CD14-positive monocyte (primary cell): ENCODE measurements around the gene AMPH. TPM values are rescaled to one million over a fixed set of nuclear protein-coding genes. Genes with fewer than 3 reads are reported as not detected.
"Not testable (repeated sequence)": the region's sequence is repeated elsewhere in the genome, so short reads cannot be mapped to it uniquely, and the experiment has no call there.

ENCODE experiments used
- DNase-seq, 3 donors: peaks; one replicate each; pipeline ENCODE4 v3.0.0-alpha.2; 2011 to 2022
- H2AFZ ChIP-seq: 2 replicates; pipeline ENCODE4 v1.6.0; 2012; ENCODE audit warnings: mild to moderate bottlenecking, low read depth, low read length, inconsistent platforms; ENCODE audit not compliant: insufficient read depth, poor library complexity, severe bottlenecking
- H3K27ac ChIP-seq, 2 donors: 1 replicate in 1 of 2; 2 replicates in 1 of 2; pipeline ENCODE4 v1.5.1; 2012 to 2013; ENCODE audit warnings: low read length in 2 of 2, control low read depth in 1 of 2, inconsistent platforms in 1 of 2, low read depth in 1 of 2, mild to moderate bottlenecking in 1 of 2
- H3K27me3 ChIP-seq, 2 donors: one replicate each; pipeline versions ENCODE4 v1.6.0 to v1.6.1; 2011 to 2013; ENCODE audit warnings: low read length in 2 of 2; ENCODE audit not compliant: control insufficient read depth in 2 of 2, insufficient read depth in 2 of 2
- H3K36me3 ChIP-seq, 2 donors: replicated peaks in 1 of 2; 1 replicate in 1 of 2; 2 replicates in 1 of 2; pipeline versions ENCODE4 v1.5.1 to v1.6.1; 2012 to 2013; ENCODE audit warnings: low read length in 2 of 2, control low read depth in 1 of 2, inconsistent platforms in 1 of 2, mild to moderate bottlenecking in 1 of 2; ENCODE audit not compliant: insufficient read depth in 2 of 2, control insufficient read depth in 1 of 2
- H3K4me1 ChIP-seq, 2 donors: 1 replicate in 1 of 2; 2 replicates in 1 of 2; pipeline versions ENCODE4 v1.5.1 to v1.6.1; 2012 to 2013; ENCODE audit warnings: low read length in 2 of 2, control low read depth in 1 of 2, inconsistent platforms in 1 of 2, mild to moderate bottlenecking in 1 of 2, moderate library complexity in 1 of 2; ENCODE audit not compliant: insufficient read depth in 2 of 2, control insufficient read depth in 1 of 2
- H3K4me2 ChIP-seq: replicated peaks from 2 replicates; pipeline ENCODE3; 2012; ENCODE audit warnings: low read length, moderate library complexity, mild to moderate bottlenecking; ENCODE audit not compliant: poor library complexity, severe bottlenecking; ENCODE audit errors: extremely low read depth
- H3K4me3 ChIP-seq, 3 experiments: fragments of 200-600 bp in 1 of 3; sonication (generic) in 1 of 3; replicated peaks in 1 of 3; 1 replicate in 2 of 3; 2 replicates in 1 of 3; pipeline ENCODE4 v1.5.1; 2011 to 2013; ENCODE audit warnings: low read length in 3 of 3, mild to moderate bottlenecking in 3 of 3, control low read depth in 2 of 3, low read depth in 2 of 3, inconsistent platforms in 1 of 3, moderate library complexity in 1 of 3
- H3K79me2 ChIP-seq: 2 replicates; pipeline ENCODE4 v1.6.0; 2012; ENCODE audit warnings: mild to moderate bottlenecking, control low read depth, inconsistent platforms, low read length, moderate library complexity; ENCODE audit not compliant: insufficient read depth
- H3K9ac ChIP-seq: 2 replicates; pipeline ENCODE4 v1.6.0; 2017; ENCODE audit warnings: low read length, mild to moderate bottlenecking; ENCODE audit not compliant: insufficient read depth, poor library complexity, severe bottlenecking
- H3K9me3 ChIP-seq, 2 donors: replicated peaks in 1 of 2; 1 replicate in 1 of 2; 2 replicates in 1 of 2; pipeline versions ENCODE4 v1.5.1 to v1.6.1; 2012 to 2013; ENCODE audit warnings: low read length in 2 of 2, control low read depth in 1 of 2; ENCODE audit not compliant: control insufficient read depth in 1 of 2, insufficient read depth in 1 of 2
- H4K20me1 ChIP-seq: 2 replicates; pipeline ENCODE4 v1.6.0; 2012; ENCODE audit warnings: mild to moderate bottlenecking, low read length, control low read depth, moderate library complexity; ENCODE audit not compliant: insufficient read depth
- H3K27ac Mint-ChIP-seq, 7 donors: one replicate each; pipeline ENCODE4 v1.8.0; 2020; ENCODE audit warnings: mild to moderate bottlenecking in 7 of 7, mixed read lengths in 7 of 7, moderate library complexity in 6 of 7, inconsistent platforms in 2 of 7
- H3K27me3 Mint-ChIP-seq, 3 donors: one replicate each; pipeline ENCODE4 v1.8.0; 2021 to 2022; ENCODE audit warnings: low read depth in 3 of 3, mild to moderate bottlenecking in 3 of 3, mixed read lengths in 3 of 3, moderate library complexity in 3 of 3, inconsistent platforms in 1 of 3
- H3K36me3 Mint-ChIP-seq, 2 donors: one replicate each; pipeline ENCODE4 v1.8.0; 2020; ENCODE audit warnings: mixed read lengths in 2 of 2, inconsistent platforms in 1 of 2, mild to moderate bottlenecking in 1 of 2
- H3K4me1 Mint-ChIP-seq: one replicate; pipeline ENCODE4 v1.8.0; 2020; ENCODE audit warnings: mild to moderate bottlenecking, mixed read lengths
- H3K4me3 Mint-ChIP-seq, 2 donors: one replicate each; pipeline ENCODE4 v1.8.0; 2020; ENCODE audit warnings: mild to moderate bottlenecking in 2 of 2, mixed read lengths in 2 of 2, moderate library complexity in 1 of 2
- H3K9me3 Mint-ChIP-seq, 7 donors: one replicate each; pipeline ENCODE4 v1.8.0; 2020 to 2022; ENCODE audit warnings: mixed read lengths in 7 of 7, mild to moderate bottlenecking in 6 of 7, moderate library complexity in 6 of 7, inconsistent platforms in 2 of 7
- CTCF ChIP-seq: fragments of 200-600 bp; IDR thresholded peaks from one replicate; pipeline ENCODE4 v1.8.0; 2022; ENCODE audit warnings: antibody characterized with exemption, mild to moderate bottlenecking
- WGBS: methylation state at CpG from one replicate; pipeline ENCODE4 v1.1.5; 2013; ENCODE audit warnings: missing lambda C conversion rate; ENCODE audit not compliant: insufficient coverage; 5-methylcytosine and 5-hydroxymethylcytosine counted together
- intact Hi-C, 2 donors: fragments of 100-400 bp; cut with micrococcal nuclease; formaldehyde crosslinking; loops; one replicate each; pipeline versions ENCODE4 v1.15.0 to v1.15.1; 2023
- polyA plus RNA-seq, 3 donors: library from polyadenylated mRNA; depleted of rRNA in 1 of 3; unstranded in 2 of 3; stranded (reverse) in 1 of 3; fragments of 300-500 nt in 2 of 3; fragments of >200 nt in 1 of 3; fragmentation: Illumina TruSeq in 2 of 3; gene quantifications; 1 replicate in 2 of 3; 2 replicates in 1 of 3; pipeline ENCODE4 v1.2.3, GENCODE V29; 2012 to 2021

Gene AMPH
- polyA plus RNA-seq, 3 donors, result 0.61 to 0.96 (median 0.67) TPM

- peaks cover 11 to 57% of the 10 kb centered on the region in 2 donors for H3K4me1 ChIP-seq
- 27% methylated on average over 3 of the region's 8 CpGs for WGBS
- H2AFZ ChIP-seq, intact Hi-C loops, H3K36me3 Mint-ChIP-seq, H4K20me1 ChIP-seq, H3K4me2 ChIP-seq, H3K27me3 ChIP-seq, H3K4me3 ChIP-seq, H3K79me2 ChIP-seq, H3K27me3 Mint-ChIP-seq, H3K9me3 ChIP-seq, H3K9me3 Mint-ChIP-seq, H3K36me3 ChIP-seq, H3K9ac ChIP-seq: not testable (repeated sequence)
- peak overlapping the region in 1 of 2 donors; percentile 59 for H3K27ac ChIP-seq
- peak in 2 of 3 donors; percentile 49 to 72 for DNase-seq
- Mint-ChIP-seq H3K4me1 (peaks cover 45% of the 10 kb centered on the region), H3K4me3 (peak overlapping the region in 1 of 2 donors; percentile 77), H3K27ac (peak overlapping the region; percentile 81 to 90 (median 88))
- TF ChIP-seq CTCF, result peak; percentile 60
These were observed 276.8 kb downstream of the AMPH start for GRCh38 chr7:38354271-38354851.

DNA sequence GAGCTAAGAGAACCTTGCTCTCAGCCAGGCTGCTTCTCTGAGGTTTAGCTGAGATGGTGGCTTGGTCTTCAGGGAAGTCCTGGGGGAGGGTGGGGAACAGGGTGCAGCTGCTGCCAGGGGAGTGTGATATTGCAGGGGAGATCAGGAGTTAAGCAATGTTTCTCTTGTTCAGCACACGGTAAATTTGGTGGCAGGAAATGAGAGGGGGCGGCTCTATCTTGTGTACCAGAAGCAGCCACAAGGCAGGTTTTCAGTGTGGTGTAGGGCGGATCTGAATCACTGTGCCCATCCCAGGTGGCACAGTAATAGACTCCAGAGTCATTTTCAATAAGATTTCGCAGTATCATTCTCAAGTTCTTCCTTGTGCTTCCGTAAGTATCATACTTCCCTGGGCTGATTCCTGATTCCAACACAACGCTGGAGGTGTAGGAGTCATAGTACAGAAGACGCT is 277.7 kb downstream of the AMPH start:
- WGBS, result 0% methylated on average over 2 of the region's 7 CpGs
- H2AFZ ChIP-seq, H3K27me3 ChIP-seq, H3K9ac ChIP-seq, H3K79me2 ChIP-seq, H3K4me2 ChIP-seq, H3K36me3 Mint-ChIP-seq, H3K36me3 ChIP-seq, H3K9me3 ChIP-seq, intact Hi-C loops, H3K4me3 ChIP-seq, H3K9me3 Mint-ChIP-seq, H3K27me3 Mint-ChIP-seq, H4K20me1 ChIP-seq: not testable (repeated sequence)
- DNase-seq, result peak in 2 of 3 donors; percentile 22 to 62
- Histone ChIP-seq H3K4me1 (peaks cover 2 to 54% of the 10 kb centered on the region in 2 donors), H3K27ac (peak overlapping the region in 1 of 2 donors; percentile 59)
- Mint-ChIP-seq H3K4me3 (peak overlapping the region; percentile 12 to 77), H3K27ac (peak overlapping the region; percentile 81 to 90 (median 88)), H3K4me1 (peaks cover 40% of the 10 kb centered on the region)
